GM20431 (cell line): ENCODE data around the gene PFKL.
"Not testable (repeated sequence)": the region's sequence is repeated elsewhere in the genome, so short reads cannot be mapped to it uniquely, and the experiment has no call there.

ENCODE experiments used
- in situ Hi-C: fragments of 300-500 bp; cut with MseI, MboI; formaldehyde crosslinking; loops from one replicate; pipeline ENCODE4 v1.15.0; 2020; ENCODE audit warnings: low sequenced_read_pairs; ENCODE audit not compliant: unreplicated experiment

Gene PFKL

GRCh38 chr21:44353191-44353970 is 53.5 kb downstream of the PFKL start, which contains the start of gene TRPM2:
Gene TRPM2, plus strand, starts transcription at chr21:44353621. Its CDS starts 80 bp downstream, at chr21:44353701.
- in situ Hi-C loops = no loop called here

- in situ Hi-C loops = no loop called here
Measured at GRCh38 chr21:44354001-44354405, 54.1 kb downstream of the PFKL start.

DNA sequence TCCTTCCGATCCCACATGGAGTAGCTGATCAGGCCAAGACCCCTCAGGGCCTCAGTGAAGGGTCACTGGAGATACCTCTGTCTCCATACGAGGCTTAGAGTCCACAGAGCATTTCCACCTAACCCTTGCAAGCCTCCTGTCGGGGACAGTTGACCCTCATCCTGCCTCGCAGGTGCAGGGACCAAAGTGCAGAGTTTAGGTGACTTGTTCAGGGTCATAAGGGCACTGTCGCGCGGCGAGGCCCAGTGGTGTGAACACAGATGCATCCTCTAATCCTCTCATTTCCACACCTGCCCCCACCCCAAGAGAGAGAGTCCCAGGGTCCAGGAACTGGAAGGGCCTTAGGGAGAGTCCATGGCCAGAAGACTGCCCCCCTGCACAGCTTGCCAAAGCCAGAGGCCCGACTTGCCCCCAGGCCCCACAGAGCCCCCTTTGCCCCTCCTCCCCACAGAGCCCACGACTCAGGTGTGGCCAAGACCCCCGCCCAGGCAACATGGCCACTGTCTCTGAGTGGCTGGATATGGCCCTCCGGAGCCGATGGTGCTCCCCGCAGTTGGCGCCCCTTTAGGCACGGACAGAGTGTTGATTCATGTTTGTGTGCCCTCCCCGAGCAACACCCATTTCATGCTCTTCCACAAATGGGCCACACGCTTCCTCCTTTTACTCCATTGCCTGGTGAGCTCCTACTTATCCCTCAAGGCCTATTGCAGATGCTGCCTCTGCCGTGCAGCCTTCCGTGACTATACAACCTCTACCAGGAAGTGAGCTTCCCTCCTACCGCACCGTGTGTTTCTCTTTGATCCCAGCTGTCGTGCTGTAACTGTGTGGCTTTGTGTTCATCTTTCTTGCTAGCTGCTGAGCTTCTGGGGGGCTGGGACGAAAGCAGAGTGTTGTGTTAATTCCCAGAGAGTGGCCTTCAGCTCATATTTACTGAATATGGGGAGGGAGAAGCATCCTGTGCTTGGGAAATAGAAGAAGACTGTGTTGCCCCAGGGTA is 55.2 kb downstream of the PFKL start:
- in situ Hi-C loops = no loop called here

DNA sequence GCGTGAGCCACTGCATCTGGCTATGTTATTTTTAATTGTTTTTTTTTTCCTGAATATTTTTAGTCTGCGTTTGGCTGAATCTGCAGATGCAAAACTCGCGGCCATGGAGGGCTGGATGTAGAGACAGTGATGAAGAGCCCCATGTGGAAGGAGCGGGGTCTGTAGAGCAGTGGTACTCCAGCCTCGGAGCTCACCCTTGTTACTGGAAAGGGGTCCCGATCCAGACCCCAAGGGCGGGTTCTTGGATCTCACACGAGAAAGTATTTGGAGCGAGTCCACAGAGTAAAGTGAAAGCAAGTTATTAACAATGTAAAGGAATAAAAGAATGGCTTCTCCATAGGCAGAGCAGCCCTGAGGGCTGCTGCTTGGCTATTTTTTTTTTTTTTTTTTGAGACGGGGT is 56.3 kb downstream of the PFKL start:
- in situ Hi-C loops = no loop called here

DNA sequence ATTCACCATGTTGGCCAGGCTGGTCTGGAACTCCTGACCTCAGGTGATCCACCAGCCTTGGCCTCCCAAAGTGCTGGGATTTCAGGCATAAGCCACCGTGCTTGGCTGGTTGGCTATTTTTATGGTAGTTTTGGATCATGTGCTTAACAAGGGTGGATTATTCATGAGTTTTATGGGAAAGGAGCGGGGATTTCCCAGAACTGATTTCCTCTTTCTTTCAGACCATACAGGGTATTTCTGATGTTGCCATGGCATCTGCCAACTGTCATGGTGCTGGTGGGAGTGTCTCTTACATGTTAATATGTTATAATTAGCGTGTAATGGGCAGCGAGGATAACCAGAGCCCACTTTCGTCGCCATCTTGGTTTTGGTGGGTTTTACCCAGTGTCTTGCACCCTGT is 56.8 kb downstream of the PFKL start:
- in situ Hi-C loops = no loop called here

DNA sequence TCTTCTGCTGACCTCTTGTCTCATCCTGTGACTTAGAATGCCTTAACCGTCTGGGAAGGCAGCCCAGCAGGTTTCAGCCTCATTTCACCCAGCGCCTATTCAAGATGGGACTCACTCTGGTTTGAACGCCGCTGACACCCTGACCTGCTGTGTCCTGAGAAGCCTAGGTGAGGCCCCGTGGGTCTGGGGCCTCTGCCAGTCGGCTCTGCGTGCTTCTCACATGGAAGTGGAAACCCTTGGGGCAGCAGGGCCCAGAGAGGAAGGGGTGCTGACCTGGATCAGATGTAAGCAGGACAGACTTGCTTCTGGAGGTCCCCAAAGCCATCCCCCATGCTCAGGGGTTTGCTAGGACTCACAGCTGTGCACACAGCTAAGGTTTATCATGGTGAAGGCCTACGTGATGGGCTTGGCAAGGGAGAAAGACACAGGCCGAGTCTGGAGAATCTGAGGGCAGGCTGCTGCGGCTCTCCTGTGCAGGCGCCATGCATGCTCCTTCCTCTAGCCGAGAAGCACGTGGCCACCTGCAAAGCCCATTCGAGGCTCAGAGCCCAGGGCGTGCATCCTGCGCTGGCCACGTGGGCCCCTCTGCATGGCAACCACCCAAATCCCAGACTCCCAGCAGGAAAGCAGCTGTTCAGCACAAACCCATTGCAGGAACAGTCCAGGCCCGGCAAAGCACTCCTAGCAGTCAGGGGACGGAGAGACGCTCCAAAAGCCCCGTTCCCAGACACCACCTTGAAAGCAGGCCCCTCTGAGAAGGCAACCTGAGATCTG is 57.4 kb downstream of the PFKL start:
- in situ Hi-C loops = no loop called here

DNA sequence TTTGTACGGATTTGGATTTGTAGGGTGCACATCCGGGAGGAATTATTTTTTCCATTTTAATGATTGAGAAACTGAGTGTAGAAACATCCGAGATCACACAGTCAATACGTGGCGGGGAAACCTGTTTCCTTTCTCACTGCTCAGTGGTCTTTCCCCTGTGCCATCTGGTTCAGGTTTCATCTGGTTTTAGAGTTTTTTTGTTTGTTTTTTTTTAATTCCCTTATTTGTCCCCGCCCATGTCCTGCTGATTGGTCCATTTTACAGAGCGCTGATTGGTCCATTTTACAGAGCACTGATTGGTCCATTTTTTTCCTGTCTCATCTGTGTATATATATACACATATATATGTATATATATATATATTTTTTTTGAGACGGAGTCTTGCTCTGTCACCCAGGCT is 59.5 kb downstream of the PFKL start:
- in situ Hi-C loops = no loop called here

GRCh38 chr21:44360159-44360558 is 60.3 kb downstream of the PFKL start:
- in situ Hi-C loops = no loop called here

DNA sequence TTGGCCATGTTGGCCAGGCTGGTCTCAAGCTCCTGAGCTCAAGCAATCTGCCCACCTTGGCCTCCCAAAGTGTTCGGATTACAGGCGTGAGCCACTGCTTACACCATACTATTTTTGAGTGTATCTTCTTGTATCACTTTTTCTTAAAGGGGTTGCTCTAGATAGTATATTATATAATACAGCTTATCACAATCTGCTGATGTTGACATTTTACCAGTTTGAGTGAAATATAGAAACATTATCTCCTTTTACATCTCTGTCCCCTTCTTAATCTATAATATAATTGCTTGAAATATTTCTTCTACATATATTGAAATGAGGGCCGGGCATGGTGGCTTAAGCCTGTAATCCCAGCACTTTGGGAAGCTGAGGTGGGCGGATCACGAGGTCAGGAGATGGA is 62.0 kb downstream of the PFKL start:
- in situ Hi-C loops = not testable (repeated sequence)

DNA sequence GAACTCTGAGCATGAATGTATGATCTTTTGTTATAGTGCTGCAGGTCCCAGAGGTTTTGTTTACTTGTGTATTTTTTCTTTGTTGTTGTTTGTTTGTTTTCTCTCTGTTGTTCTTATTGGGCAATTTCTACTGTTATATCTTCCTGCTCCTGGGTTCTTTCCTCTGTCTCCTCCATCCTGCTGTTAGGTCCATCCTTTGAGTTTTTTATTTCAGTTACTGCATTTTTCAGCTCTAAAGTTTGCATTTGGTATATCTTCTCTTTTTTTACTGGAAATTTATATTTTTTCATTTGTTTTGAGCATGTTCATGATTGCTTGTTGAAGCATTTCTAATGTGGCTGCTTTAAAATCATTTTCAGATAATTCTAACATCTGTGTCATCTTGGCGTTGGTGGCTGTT is 63.4 kb downstream of the PFKL start:
- in situ Hi-C loops = no loop called here

DNA sequence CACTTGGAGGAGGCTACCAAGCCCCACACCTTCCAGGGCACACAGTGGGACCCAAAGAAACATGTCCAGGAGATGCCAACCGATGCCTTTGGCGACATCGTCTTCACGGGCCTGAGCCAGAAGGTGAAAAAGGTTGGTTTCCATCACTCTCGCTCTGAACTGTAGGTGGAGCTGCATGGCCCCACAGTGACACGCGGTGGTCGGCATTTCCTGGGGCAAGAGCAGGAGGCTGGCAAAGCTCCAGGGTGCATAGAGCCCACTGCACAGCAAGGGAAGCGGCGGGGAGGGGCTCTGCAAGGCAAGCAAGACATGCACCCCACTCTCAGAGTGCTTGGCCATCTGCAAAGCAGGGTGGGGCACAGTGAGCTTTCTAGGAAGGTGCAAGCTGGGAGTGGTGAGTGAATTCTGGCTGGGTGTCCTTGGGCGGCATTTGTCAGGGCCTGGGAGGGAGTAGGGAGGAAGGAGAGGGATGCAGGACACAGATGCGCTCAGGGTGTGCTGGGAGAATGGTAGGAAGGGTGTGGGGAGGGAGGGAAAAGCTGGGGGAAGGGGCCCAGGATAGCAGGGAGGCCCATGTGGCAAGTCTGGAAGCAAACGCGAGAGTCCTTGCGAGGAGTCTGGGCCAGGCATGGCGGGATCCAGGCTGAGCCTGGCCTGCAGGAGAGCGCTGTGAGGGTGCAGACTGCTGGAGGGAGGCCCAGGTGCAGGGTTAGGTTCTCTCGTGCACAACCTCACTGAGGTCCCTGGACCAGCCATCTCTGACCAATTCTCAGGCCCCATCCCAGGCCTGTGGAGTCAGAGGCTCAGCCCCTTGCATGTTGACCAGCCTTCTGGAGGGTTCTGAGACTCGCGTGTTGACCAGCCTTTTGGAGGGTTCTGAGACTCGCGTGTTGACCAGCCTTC is 64.5 kb downstream of the PFKL start:
- in situ Hi-C loops = no loop called here

- in situ Hi-C loops = no loop called here
Measured at GRCh38 chr21:44365251-44365966, 65.6 kb downstream of the PFKL start.

DNA sequence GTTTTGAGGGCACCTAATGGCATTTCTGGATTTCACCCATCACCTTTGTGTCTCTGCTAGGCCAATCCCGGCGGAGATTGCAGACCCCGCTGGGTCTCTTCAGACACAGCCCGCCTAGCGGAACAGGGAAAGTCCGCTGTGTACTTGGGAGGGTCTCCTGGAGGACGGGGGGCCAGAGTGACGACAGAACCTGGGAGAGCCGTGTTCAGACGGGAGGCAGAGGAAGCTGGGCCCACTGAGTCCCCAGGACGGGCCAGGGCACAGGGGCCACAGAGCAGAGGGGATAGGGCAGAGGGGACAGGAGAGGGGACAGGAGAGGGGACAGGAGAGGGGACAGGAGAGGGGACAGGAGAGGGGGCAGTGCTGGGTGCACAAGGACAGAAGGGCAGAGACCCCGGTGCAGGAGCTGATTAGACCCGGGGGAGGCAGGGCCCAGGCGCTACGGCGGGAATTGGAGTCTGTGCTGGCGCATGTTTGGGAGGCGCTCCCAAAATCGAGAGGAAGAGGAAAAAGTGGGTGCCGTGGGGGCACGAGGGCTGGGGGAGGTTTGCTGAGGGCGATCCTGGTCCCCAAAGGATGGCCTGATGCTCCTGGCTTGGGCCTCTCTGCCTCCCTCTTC is 66.2 kb downstream of the PFKL start:
- in situ Hi-C loops = no loop called here

DNA sequence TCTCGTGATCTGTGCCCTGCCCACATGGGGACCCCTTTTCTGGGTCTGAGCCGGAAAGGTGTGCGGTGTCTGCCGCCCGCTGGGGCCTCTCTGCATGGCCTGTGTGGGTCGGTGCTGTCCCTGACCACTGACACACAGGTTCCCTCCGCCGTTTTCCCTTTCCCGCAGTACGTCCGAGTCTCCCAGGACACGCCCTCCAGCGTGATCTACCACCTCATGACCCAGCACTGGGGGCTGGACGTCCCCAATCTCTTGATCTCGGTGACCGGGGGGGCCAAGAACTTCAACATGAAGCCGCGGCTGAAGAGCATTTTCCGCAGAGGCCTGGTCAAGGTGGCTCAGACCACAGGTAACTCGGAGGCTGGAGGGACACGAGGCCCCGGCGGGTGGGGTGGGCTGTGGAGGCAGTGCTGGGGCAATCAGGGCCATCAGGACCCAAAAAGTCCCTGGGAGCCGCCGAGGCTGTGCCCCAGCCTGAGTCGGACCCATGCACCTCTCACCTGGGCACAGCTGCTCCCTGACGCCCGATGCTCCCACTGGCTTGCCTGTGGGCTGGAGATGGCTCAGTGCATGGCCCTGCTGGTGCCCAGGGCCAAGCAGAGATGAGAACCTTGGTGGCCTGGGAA is 66.8 kb downstream of the PFKL start:
- in situ Hi-C loops = no loop called here

GRCh38 chr21:44368711-44369446 is 69.0 kb downstream of the PFKL start:
- in situ Hi-C loops = no loop called here

DNA sequence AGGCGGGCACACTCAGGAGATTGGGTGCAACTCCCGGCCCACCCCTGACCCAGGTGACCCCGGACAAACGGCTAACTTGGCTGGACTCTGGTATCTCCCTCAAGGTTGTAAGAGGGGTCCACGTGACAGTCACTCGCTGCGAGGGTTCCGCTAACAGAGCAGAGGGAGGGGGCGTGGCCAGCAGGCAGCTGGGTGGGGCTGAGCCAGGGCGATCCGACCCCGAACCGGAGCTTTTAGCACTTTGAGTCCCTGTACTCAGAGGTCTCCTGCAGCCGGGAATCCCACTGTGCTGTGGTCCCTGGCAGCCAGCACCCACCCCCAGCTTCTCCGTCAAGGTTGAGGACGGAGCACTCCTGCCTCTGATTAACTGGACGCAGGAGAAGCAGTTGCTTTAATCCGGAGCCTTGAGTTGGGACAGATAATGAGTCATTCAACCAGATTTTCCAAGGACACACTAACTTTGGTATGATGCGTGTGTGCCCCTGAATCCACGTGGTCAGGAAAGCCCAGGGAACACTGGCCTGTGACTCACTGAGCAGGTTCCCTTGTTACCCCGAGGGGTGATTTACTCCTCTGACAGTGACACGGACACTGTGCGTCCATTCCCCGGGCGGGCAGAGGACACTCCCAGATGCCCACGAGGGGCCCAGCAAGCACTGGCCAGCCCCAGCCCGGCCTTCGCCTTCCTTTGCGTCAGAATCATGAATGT is 70.3 kb downstream of the PFKL start:
- in situ Hi-C loops = no loop called here
